Liver (tissue), 3 donors: ENCODE measurements around the gene NIBAN1.

Source experiments
- EGR1 ChIP-seq, 2 donors: IDR thresholded peaks; 2 replicates each; pipeline ENCODE4 v1.6.1; 2016 to 2018; ENCODE audit warnings: antibody characterized with exemption in 2 of 2, low read depth in 2 of 2
- FOXA1 ChIP-seq: IDR thresholded peaks from 2 replicates; pipeline ENCODE4 v1.6.1; 2016; ENCODE audit warnings: antibody characterized with exemption
- FOXA2 ChIP-seq: IDR thresholded peaks from 2 replicates; pipeline ENCODE4 v1.6.1; 2016; ENCODE audit warnings: antibody characterized with exemption
- GABPA ChIP-seq, 2 donors: IDR thresholded peaks in 1 of 2; conservative IDR thresholded peaks in 1 of 2; 2 replicates each; pipeline ENCODE4 v1.6.1; 2016; ENCODE audit warnings: antibody characterized with exemption in 2 of 2, mild to moderate bottlenecking in 1 of 2, moderate library complexity in 1 of 2
- RAD21 ChIP-seq, 2 donors: IDR thresholded peaks; 2 replicates each; pipeline ENCODE4 v1.6.1; 2016; ENCODE audit warnings: antibody characterized with exemption in 2 of 2, mild to moderate bottlenecking in 2 of 2
- SP1 ChIP-seq: IDR thresholded peaks from 2 replicates; pipeline ENCODE4 v1.6.1; 2018; ENCODE audit warnings: antibody characterized with exemption, mild to moderate bottlenecking
- TAF1 ChIP-seq: conservative IDR thresholded peaks from 2 replicates; pipeline ENCODE4 v1.6.1; 2016; ENCODE audit warnings: antibody characterized with exemption, mild to moderate bottlenecking
- YY1 ChIP-seq: IDR thresholded peaks from 2 replicates; pipeline ENCODE4 v1.6.1; 2016; ENCODE audit warnings: antibody characterized with exemption, mild to moderate bottlenecking
- TF ChIP-seq, protein P1 (sequence below): fragments of 150-350 bp; IDR thresholded peaks from 2 replicates; pipeline ENCODE4 v1.5.1; 2017; ENCODE audit warnings: improper control_type of control experiment, low read depth, low read length; ENCODE audit not compliant: missing input control
- TF ChIP-seq, protein P2 (sequence below): IDR thresholded peaks from 2 replicates; pipeline ENCODE4 v1.6.1; 2016; ENCODE audit warnings: antibody characterized with exemption
- TF ChIP-seq, protein P3 (sequence below): IDR thresholded peaks from 2 replicates; pipeline ENCODE4 v1.6.1; 2016; ENCODE audit warnings: antibody characterized with exemption
- TF ChIP-seq, protein P4 (sequence below): IDR thresholded peaks from 2 replicates; pipeline ENCODE4 v1.6.1; 2016; ENCODE audit warnings: antibody characterized with exemption
- TF ChIP-seq, protein P5 (sequence below): IDR thresholded peaks from 2 replicates; pipeline ENCODE4 v1.6.1; 2016; ENCODE audit warnings: antibody characterized with exemption, mild to moderate bottlenecking
- donor health status: healthy.
- donor health status: healthy.

DNA sequence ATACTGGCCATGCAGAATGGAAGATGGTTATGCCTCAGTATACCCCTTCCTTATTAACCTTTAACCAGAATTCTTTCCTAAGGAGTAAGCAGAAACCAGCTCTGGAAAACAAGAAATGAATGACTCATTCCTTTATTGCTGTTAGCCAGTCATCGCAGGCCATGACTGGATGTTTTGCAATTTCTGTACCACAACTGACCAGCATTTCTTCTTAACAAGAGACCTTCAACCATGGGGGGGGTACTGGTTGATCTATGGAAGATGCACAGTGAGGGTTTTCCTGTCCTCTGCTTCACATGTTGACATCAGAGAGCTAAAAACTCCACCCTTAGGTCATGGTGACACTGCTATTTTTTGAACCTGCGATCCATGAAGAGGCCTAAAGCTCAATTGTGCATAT, 43.0 kb upstream of the NIBAN1 start:
- TF ChIP-seq YY1 (no peak), SP1 (no peak), GABPA (IDR thresholded peaks at IDR 0.05 in 1 of 2, conservative IDR thresholded peaks at IDR 0.05 in 1 of 2) (no peak), RAD21 (IDR thresholded peaks at IDR 0.05) (no peak), TAF1 (no peak), FOXA2 (no peak), EGR1 (IDR thresholded peaks at IDR 0.05; ENCODE audit: low read depth in 2 of 2) (no peak), FOXA1 (no peak)
- TF ChIP-seq, protein P1, sequence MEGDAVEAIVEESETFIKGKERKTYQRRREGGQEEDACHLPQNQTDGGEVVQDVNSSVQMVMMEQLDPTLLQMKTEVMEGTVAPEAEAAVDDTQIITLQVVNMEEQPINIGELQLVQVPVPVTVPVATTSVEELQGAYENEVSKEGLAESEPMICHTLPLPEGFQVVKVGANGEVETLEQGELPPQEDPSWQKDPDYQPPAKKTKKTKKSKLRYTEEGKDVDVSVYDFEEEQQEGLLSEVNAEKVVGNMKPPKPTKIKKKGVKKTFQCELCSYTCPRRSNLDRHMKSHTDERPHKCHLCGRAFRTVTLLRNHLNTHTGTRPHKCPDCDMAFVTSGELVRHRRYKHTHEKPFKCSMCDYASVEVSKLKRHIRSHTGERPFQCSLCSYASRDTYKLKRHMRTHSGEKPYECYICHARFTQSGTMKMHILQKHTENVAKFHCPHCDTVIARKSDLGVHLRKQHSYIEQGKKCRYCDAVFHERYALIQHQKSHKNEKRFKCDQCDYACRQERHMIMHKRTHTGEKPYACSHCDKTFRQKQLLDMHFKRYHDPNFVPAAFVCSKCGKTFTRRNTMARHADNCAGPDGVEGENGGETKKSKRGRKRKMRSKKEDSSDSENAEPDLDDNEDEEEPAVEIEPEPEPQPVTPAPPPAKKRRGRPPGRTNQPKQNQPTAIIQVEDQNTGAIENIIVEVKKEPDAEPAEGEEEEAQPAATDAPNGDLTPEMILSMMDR, result no peak
- TF ChIP-seq, protein P2, sequence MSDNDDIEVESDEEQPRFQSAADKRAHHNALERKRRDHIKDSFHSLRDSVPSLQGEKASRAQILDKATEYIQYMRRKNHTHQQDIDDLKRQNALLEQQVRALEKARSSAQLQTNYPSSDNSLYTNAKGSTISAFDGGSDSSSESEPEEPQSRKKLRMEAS, result no peak
- TF ChIP-seq, protein P3, sequence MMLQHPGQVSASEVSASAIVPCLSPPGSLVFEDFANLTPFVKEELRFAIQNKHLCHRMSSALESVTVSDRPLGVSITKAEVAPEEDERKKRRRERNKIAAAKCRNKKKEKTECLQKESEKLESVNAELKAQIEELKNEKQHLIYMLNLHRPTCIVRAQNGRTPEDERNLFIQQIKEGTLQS, result no peak
- TF ChIP-seq, protein P4, sequence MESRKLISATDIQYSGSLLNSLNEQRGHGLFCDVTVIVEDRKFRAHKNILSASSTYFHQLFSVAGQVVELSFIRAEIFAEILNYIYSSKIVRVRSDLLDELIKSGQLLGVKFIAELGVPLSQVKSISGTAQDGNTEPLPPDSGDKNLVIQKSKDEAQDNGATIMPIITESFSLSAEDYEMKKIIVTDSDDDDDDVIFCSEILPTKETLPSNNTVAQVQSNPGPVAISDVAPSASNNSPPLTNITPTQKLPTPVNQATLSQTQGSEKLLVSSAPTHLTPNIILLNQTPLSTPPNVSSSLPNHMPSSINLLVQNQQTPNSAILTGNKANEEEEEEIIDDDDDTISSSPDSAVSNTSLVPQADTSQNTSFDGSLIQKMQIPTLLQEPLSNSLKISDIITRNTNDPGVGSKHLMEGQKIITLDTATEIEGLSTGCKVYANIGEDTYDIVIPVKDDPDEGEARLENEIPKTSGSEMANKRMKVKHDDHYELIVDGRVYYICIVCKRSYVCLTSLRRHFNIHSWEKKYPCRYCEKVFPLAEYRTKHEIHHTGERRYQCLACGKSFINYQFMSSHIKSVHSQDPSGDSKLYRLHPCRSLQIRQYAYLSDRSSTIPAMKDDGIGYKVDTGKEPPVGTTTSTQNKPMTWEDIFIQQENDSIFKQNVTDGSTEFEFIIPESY, result no peak
- TF ChIP-seq, protein P5, sequence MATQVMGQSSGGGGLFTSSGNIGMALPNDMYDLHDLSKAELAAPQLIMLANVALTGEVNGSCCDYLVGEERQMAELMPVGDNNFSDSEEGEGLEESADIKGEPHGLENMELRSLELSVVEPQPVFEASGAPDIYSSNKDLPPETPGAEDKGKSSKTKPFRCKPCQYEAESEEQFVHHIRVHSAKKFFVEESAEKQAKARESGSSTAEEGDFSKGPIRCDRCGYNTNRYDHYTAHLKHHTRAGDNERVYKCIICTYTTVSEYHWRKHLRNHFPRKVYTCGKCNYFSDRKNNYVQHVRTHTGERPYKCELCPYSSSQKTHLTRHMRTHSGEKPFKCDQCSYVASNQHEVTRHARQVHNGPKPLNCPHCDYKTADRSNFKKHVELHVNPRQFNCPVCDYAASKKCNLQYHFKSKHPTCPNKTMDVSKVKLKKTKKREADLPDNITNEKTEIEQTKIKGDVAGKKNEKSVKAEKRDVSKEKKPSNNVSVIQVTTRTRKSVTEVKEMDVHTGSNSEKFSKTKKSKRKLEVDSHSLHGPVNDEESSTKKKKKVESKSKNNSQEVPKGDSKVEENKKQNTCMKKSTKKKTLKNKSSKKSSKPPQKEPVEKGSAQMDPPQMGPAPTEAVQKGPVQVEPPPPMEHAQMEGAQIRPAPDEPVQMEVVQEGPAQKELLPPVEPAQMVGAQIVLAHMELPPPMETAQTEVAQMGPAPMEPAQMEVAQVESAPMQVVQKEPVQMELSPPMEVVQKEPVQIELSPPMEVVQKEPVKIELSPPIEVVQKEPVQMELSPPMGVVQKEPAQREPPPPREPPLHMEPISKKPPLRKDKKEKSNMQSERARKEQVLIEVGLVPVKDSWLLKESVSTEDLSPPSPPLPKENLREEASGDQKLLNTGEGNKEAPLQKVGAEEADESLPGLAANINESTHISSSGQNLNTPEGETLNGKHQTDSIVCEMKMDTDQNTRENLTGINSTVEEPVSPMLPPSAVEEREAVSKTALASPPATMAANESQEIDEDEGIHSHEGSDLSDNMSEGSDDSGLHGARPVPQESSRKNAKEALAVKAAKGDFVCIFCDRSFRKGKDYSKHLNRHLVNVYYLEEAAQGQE, result no peak
